ENCODE results near the gene HERPUD1.
A peak's percentile ranks its signal among the peaks of the same experiment; 100 is the strongest.

Gene HERPUD1

GRCh38 chr16:56985288-56985961 is 53.5 kb downstream of the HERPUD1 start (continued):
- TF ChIP-seq SCRT1 (tag by site-specific recombination; IDR thresholded peaks at IDR 0.05; ENCODE audit: borderline replicate concordance) (no peak), KLF7 (tag by site-specific recombination; IDR thresholded peaks at IDR 0.05; ENCODE audit: borderline replicate concordance) (no peak), IKZF3 (tag by site-specific recombination; IDR thresholded peaks at IDR 0.05) (peak; percentile 36; the same call in 1 of the 2 replicates), ZNF544 (tag by site-specific recombination; IDR thresholded peaks at IDR 0.05) (no peak), EGR2 (tag by site-specific recombination; IDR thresholded peaks at IDR 0.05; ENCODE audit: low read depth) (0 out of 2 replicates have a peak, but pooled peaks have one; percentile 16), ZNF354C (tag by site-specific recombination; IDR thresholded peaks at IDR 0.05; ENCODE audit: borderline replicate concordance, low read depth) (no peak), ZNF776 (tag by site-specific recombination; IDR thresholded peaks at IDR 0.05; ENCODE audit: borderline replicate concordance) (no peak), PATZ1 (tag by site-specific recombination; IDR thresholded peaks at IDR 0.05) (peak; percentile 43; the same call in 1 of the 2 replicates), OSR2 (tag by site-specific recombination; IDR thresholded peaks at IDR 0.05) (no peak), ZNF488 (tag by site-specific recombination; IDR thresholded peaks at IDR 0.05) (no peak), ZNF214 (tag by site-specific recombination; IDR thresholded peaks at IDR 0.05; ENCODE audit: borderline replicate concordance) (no peak), SCRT2 (tag by site-specific recombination; IDR thresholded peaks at IDR 0.05) (no peak), ZSCAN5A (tag by site-specific recombination; IDR thresholded peaks at IDR 0.05) (no peak), ZSCAN18 (tag by site-specific recombination; IDR thresholded peaks at IDR 0.05) (no peak), ZNF521 (tag by site-specific recombination; IDR thresholded peaks at IDR 0.05) (no peak), ZNF548 (tag by site-specific recombination; IDR thresholded peaks at IDR 0.05) (no peak), ZNF48 (tag by site-specific recombination; IDR thresholded peaks at IDR 0.05) (no peak), ZFHX2 (tag by site-specific recombination; conservative IDR thresholded peaks at IDR 0.05) (no peak), SALL2 (tag by site-specific recombination; IDR thresholded peaks at IDR 0.05; ENCODE audit: borderline replicate concordance) (no peak), ZNF169 (tag by site-specific recombination; IDR thresholded peaks at IDR 0.05) (no peak), ZSCAN16 (tag by site-specific recombination; IDR thresholded peaks at IDR 0.05) (no peak), ZNF621 (tag by site-specific recombination; IDR thresholded peaks at IDR 0.05) (no peak)

- Histone ChIP-seq H3K36me3 (ENCODE audit: control insufficient read depth in 2 of 2, insufficient read depth in 1 of 2, low read length in 2 of 2) (no peaks in the 10 kb centered on the region), H3K4me1 (ENCODE audit: control insufficient read depth, insufficient read depth, low read length) (peaks cover 4% of the 10 kb centered on the region; the same call in 1 of the 2 replicates), H3K9me3 (ENCODE audit: control insufficient read depth, insufficient read depth, low read depth, low read length) (no peaks in the 10 kb centered on the region), H3K27ac (ENCODE audit: extremely low read depth, low read depth, low read length) (no peak overlapping the region), H3K4me3 (ENCODE audit: low read depth, low read length) (no peak overlapping the region)
- ChIA-PET POLR2A (no interaction called here), CTCF (interaction anchor here (0.6 to 1.4 kb wide), 4 partner anchors 14 to 437 kb away, joined by 3 to 4 read pairs (median 4); no protein-coding TSS in a partner anchor)
- no peak for TF ChIP-seq SETDB1 (IDR thresholded peaks at IDR 0.05; ENCODE audit: insufficient read length, low read length)
- TF ChIP-seq ZNF704 (tag by site-specific recombination; IDR thresholded peaks at IDR 0.05), result no peak
- no peak for TF ChIP-seq ZSCAN16 (tag by site-specific recombination; IDR thresholded peaks at IDR 0.05)
- no peak for TF ChIP-seq ELK4 (IDR thresholded peaks at IDR 0.05; ENCODE audit: borderline replicate concordance, low read depth, low read length)
- no peak for TF ChIP-seq ZNF274 (IDR thresholded peaks at IDR 0.05; ENCODE audit: low read length)
- TF ChIP-seq ZNF274 (tag by site-specific recombination; IDR thresholded peaks at IDR 0.05; ENCODE audit: borderline replicate concordance), result no peak
- no peak for TF ChIP-seq ZNF776 (tag by site-specific recombination; IDR thresholded peaks at IDR 0.05; ENCODE audit: borderline replicate concordance)
- no peak for TF ChIP-seq MEIS1 (CRISPR knock-in tag; IDR thresholded peaks at IDR 0.05; ENCODE audit: borderline replicate concordance)
- TF ChIP-seq TCF7L2 (IDR thresholded peaks at IDR 0.05; ENCODE audit: borderline replicate concordance, low read depth, low read length), result no peak
These were observed 54.0 kb downstream of the HERPUD1 start for GRCh38 chr16:56985962-56986360.

Measured in HEK293 (cell line).